ENCODE data around the gene PLCXD3. TPM values are rescaled to one million over a fixed set of nuclear protein-coding genes. Genes with fewer than 3 reads are reported as not detected.

The PLCXD3 gene
- polyA plus RNA-seq, 3 donors from 2014 or later, result not detected

DNA sequence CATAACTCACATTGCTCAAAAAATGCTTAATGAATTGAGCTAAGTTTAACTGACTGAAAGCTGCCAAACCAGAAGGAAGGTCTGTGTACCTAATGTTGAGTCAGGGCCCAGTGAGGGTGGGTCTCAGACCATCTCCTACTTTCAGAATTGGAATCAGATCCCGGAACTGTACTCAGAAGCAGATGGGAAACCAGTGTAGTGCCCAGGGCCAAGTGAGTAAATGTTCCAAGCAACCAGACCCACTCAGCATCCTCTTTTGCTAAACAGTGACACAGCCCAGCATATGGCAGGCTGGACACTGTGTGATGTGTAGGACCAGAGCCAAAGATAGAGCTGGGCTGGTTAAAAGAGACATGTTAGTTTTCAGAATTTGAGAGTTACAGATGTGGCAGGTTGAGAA lies 94.1 kb downstream of the PLCXD3 start:
- H3K4me3 Mint-ChIP-seq, result no peak overlapping the region
- peaks cover 0 to 5% (median 0%) of the 10 kb centered on the region in 6 donors for H3K9me3 Mint-ChIP-seq

DNA sequence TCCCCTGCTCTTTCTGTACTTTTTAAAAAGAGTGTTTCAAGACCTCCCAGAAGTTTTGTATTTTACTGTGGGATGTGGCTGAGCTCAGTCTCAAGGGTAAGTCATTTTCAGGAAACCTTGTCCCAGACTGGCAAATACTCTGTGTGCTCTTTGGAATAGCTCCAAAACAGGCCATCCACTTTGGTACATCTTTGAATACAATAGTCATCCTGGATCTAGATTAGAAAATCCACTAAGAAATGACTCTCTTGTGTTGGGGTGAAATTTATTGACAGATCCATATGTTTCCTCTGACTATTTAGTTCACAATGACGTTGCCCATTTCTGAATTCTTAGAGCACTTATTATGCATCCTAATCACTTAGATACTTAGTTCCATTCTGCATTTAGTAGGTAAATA lies 95.2 kb downstream of the PLCXD3 start:
- no peak for DNase-seq
- H3K36me3 Mint-ChIP-seq, result no peaks in the 10 kb centered on the region
- H3K9me3 Mint-ChIP-seq, result peaks cover 0 to 5% (median 0%) of the 10 kb centered on the region in 6 donors
- H3K27me3 Mint-ChIP-seq (ENCODE audit: low read depth in 3 of 3), result peaks cover 0 to 2% (median 0%) of the 10 kb centered on the region in 3 donors
- no peak overlapping the region for H3K4me3 Mint-ChIP-seq
- no peaks in the 10 kb centered on the region for H3K4me1 Mint-ChIP-seq
- H3K27ac Mint-ChIP-seq, result no peak overlapping the region

More for the DNA sequence above, 94.1 kb downstream of the PLCXD3 start:
- Mint-ChIP-seq H3K36me3 (no peaks in the 10 kb centered on the region), H3K4me1 (no peaks in the 10 kb centered on the region), H3K27ac (no peak overlapping the region), H3K27me3 (ENCODE audit: low read depth in 3 of 3) (peaks cover 0 to 2% (median 0%) of the 10 kb centered on the region in 3 donors)
- no peak for DNase-seq

DNA sequence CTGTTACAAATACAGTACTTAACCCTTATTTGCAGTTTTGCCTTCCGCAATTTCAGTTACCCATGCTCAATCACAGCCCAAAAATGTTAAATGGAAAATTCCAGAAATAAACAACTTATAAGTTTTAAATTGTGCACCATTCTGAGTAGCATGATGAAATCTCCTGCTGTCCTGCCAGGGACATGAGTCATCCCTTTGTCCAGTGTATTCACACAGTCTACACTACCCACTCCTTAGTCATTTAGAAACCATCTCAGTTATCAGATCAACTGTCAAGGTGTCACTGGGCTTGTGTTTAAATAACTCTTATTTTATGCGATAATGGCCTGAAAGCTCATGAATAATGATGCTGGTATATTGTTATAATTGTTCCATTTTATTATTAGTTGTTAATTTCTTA lies 95.8 kb downstream of the PLCXD3 start:
- Mint-ChIP-seq H3K27ac (no peak overlapping the region), H3K4me3 (no peak overlapping the region), H3K9me3 (peaks cover 0 to 5% (median 0%) of the 10 kb centered on the region in 6 donors), H3K27me3 (ENCODE audit: low read depth in 3 of 3) (peaks cover 0 to 2% (median 0%) of the 10 kb centered on the region in 3 donors), H3K4me1 (no peaks in the 10 kb centered on the region), H3K36me3 (no peaks in the 10 kb centered on the region)
- no peak for DNase-seq

DNA sequence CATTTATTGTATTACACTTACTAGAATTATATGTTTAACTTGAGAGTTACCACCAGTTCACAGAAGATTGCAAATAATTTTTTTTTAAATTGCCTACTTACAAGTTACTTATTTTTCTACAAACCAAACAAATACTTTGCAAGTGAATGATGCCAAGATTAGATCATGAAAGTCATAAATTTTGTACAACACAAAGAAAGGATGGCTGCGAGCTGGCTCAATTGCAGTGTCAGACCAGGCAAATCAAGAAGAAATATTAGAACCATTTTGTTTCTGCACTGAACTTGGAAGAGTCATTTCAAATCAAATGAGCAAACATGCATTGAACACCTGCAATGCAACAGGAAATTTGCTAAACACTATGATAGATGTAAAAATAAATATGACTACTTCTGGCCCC lies 97.3 kb downstream of the PLCXD3 start:
- H3K27ac Mint-ChIP-seq, result no peak overlapping the region
- H3K36me3 Mint-ChIP-seq, result no peaks in the 10 kb centered on the region
- no peak overlapping the region for H3K4me3 Mint-ChIP-seq
- peaks cover 0 to 2% (median 2%) of the 10 kb centered on the region in 3 donors for H3K27me3 Mint-ChIP-seq (ENCODE audit: low read depth in 3 of 3)
- H3K4me1 Mint-ChIP-seq, result no peaks in the 10 kb centered on the region
- peaks cover 0 to 5% (median 1%) of the 10 kb centered on the region in 6 donors for H3K9me3 Mint-ChIP-seq
- DNase-seq, result no peak

DNA sequence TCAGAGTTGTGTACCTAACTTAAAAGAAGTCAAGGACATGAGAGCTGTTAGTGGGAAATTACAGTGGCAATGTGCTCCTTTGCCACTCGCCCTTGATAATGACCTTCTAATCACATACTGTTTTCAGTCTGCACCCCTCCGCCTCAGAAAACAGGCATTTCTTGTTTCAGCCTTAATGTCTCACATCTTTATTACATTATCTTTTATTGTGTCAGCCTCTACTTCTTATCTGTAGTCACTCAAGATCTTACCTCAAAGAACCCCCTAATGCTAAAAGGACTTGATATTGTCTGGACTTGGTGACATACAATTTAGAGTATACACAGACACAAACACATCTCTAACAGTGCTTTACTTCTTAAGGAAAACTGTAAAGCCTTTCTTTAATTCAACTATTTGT lies 97.9 kb downstream of the PLCXD3 start:
- peaks cover 0 to 5% (median 1%) of the 10 kb centered on the region in 6 donors for H3K9me3 Mint-ChIP-seq
- H3K4me3 Mint-ChIP-seq, result no peak overlapping the region
- H3K4me1 Mint-ChIP-seq, result no peaks in the 10 kb centered on the region
- no peaks in the 10 kb centered on the region for H3K36me3 Mint-ChIP-seq
- DNase-seq, result no peak
- peaks cover 0 to 2% (median 2%) of the 10 kb centered on the region in 3 donors for H3K27me3 Mint-ChIP-seq (ENCODE audit: low read depth in 3 of 3)
- H3K27ac Mint-ChIP-seq, result no peak overlapping the region

DNA sequence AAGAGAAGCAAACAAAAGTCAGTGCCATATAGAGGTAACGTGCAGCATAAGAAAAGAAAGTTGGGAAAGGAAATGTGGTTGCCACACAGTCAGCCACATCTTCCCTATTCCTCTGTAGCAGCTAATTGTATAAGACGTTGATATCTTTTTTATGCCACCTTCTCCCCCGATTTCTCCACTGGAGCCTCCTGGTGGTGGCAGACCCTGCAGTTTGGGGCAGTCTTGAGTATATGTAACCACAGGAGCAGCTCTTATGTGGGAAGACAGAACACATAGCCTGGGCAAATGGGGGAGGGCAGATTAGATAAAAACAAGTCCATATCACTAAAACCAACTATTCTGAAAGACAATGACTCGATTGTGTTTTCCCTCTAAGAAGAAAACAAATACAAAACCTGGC lies 99.7 kb downstream of the PLCXD3 start:
- Mint-ChIP-seq H3K4me3 (no peak overlapping the region), H3K27ac (no peak overlapping the region), H3K27me3 (ENCODE audit: low read depth in 3 of 3) (peaks cover 0 to 2% (median 0%) of the 10 kb centered on the region in 3 donors), H3K36me3 (no peaks in the 10 kb centered on the region), H3K9me3 (peaks cover 0 to 6% (median 1%) of the 10 kb centered on the region in 6 donors), H3K4me1 (no peaks in the 10 kb centered on the region)
- no peak for DNase-seq

DNA sequence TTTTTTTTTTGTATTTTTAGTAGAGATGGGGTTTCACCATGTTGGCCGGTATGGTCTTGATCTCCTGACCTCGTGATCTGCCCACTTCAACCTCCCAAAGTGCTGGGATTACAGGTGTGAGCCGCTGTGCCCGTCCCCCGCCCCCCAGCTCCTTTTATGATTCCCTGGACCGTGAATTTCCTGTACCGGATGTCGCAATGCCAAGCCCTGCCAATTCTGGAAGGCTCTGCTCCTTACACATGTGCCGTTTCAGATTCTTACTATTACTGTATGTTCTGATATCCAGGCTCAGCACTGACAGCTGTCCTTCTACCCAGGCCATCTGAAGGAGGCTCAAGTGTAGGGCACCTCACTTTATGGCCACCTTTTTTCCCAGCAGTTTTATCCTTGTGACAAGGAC lies 100.1 kb downstream of the PLCXD3 start:
- no peak overlapping the region for H3K27ac Mint-ChIP-seq
- no peaks in the 10 kb centered on the region for H3K4me1 Mint-ChIP-seq
- H3K27me3 Mint-ChIP-seq (ENCODE audit: low read depth in 3 of 3), result peaks cover 0 to 2% (median 0%) of the 10 kb centered on the region in 3 donors
- no peak for DNase-seq
- peaks cover 0 to 6% (median 1%) of the 10 kb centered on the region in 6 donors for H3K9me3 Mint-ChIP-seq
- no peak overlapping the region for H3K4me3 Mint-ChIP-seq
- H3K36me3 Mint-ChIP-seq, result no peaks in the 10 kb centered on the region

DNA sequence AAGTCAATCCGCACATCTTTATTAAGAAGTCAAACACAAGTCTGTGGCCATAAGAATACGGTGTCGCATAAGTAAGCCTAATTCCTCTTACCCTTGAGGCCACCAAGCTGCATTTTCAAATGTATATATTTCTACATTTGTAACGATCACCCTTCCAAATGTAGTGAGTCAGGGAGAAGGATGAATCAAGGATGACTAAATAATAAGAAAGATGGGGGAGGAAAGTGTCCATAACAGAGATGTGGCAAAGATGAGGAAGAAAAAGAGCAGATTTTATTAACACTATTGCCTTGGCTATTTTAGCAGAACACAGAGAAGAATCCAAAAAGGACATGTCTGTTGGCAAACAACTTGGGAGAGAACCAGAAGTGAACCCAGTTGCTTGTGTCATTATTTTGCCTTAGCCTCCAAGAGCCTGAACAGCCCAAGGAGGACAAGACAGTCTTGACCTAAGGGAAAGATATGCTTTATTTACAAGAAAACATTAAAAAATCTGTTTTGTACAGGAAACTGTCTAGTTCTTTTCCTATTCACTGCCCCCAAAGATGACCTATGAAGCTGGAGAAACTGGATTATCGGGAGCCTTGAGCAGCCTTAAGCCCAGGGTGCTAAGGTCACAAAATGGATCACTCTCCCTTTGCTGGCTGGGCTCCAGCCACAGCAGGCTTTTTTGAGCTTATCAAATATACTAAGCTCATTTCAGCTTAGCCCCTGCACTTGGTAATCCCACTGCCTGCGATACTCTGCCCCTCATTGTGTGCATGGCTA lies 101.5 kb downstream of the PLCXD3 start:
- no peaks in the 10 kb centered on the region for H3K4me1 Mint-ChIP-seq
- H3K36me3 Mint-ChIP-seq, result no peaks in the 10 kb centered on the region

DNA sequence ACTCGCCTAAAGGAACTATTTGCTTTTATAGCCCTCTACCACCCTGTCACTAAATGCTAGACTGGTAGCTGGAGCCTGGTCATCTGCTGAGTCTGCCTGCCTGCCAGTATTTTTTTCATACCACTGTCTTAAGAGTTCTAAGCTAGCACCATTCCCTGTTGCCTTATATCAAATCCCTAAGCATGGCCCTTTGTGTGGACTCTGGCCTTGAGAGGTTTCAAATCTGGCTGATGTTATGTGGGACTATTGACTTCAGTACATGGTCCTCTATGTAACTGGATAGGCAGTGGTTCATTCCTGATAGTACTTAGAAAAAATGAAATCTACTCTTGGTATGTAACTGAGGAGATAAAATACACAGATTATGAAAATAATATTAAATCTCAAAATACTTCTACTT lies 103.5 kb downstream of the PLCXD3 start:
- no peak overlapping the region for H3K4me3 Mint-ChIP-seq
- DNase-seq, result no peak
- peaks cover 0 to 8% (median 2%) of the 10 kb centered on the region in 6 donors for H3K9me3 Mint-ChIP-seq
- no peaks in the 10 kb centered on the region for H3K4me1 Mint-ChIP-seq
- H3K27me3 Mint-ChIP-seq (ENCODE audit: low read depth in 3 of 3), result peaks cover 0 to 2% (median 0%) of the 10 kb centered on the region in 3 donors
- no peaks in the 10 kb centered on the region for H3K36me3 Mint-ChIP-seq
- no peak overlapping the region for H3K27ac Mint-ChIP-seq

More for the DNA sequence above, 101.5 kb downstream of the PLCXD3 start:
- Mint-ChIP-seq H3K4me3 (no peak overlapping the region), H3K9me3 (peaks cover 0 to 6% (median 2%) of the 10 kb centered on the region in 6 donors), H3K27ac (no peak overlapping the region), H3K27me3 (ENCODE audit: low read depth in 3 of 3) (peaks cover 0 to 2% (median 0%) of the 10 kb centered on the region in 3 donors)
- DNase-seq, result no peak

DNA sequence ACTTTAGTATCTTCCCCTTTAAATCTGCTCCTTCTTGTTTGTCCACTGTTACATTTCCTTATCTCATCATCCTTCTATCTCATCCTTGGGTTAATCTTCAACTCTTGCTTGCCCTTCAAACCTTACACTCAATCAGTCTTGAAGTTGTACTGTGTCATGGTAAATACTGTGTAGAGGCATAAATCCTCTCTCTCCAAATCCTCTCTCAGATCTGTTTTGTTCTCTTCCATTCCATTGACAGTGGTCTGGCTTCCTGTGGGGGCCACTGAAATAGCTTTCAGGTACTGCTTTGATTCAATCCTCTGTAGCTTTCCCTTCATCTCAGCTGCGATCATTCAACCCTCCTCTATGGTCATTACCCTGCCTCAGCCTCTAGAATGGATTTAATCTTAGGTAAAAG lies 104.0 kb downstream of the PLCXD3 start:
- Mint-ChIP-seq H3K4me1 (no peaks in the 10 kb centered on the region), H3K9me3 (peaks cover 0 to 8% (median 2%) of the 10 kb centered on the region in 6 donors), H3K27me3 (ENCODE audit: low read depth in 3 of 3) (peaks cover 0 to 2% (median 0%) of the 10 kb centered on the region in 3 donors), H3K36me3 (no peaks in the 10 kb centered on the region), H3K4me3 (no peak overlapping the region), H3K27ac (no peak overlapping the region)
- no peak for DNase-seq

DNA sequence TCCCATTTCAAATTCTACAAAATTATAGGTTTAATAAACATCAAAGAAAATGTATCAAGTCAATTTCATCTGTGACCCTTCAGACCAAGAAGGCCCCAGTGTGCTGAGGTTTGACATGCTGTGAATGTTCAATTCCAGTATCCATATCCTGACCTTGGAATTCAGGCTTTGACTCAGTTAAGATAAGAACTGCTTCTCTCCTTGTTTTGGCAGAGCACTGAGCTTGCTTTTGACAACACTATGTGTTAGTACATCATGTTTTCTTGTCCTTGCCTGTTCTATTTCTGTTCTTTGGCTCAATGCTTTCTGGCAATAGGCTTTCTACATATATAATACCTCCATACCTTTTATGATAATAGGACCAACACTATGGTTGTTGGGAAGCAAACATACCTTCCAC lies 105.6 kb downstream of the PLCXD3 start:
- DNase-seq, result no peak
- Mint-ChIP-seq H3K9me3 (peaks cover 0 to 10% (median 2%) of the 10 kb centered on the region in 6 donors), H3K36me3 (no peaks in the 10 kb centered on the region)

DNA sequence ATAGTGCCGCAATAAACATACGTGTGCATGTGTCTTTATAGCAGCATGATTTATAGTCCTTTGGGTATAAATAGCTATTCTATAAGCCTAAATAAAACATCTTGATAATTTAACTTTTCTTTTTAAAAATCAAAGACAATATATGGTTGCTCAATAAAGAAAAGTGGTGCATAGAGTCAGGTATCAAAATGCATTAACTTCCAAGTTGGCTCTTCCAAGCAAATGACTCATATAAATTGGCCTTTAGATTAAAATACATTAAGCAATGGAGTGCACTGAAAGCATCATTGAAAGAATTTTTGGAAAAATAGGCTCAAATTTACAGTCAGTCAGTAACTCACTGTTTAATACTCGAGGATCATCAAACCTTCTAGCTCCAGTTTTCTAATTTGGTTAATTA lies 106.6 kb downstream of the PLCXD3 start:
- Mint-ChIP-seq H3K27me3 (ENCODE audit: low read depth in 3 of 3) (no peaks in the 10 kb centered on the region), H3K36me3 (no peaks in the 10 kb centered on the region), H3K4me1 (no peaks in the 10 kb centered on the region), H3K9me3 (peaks cover 1 to 13% (median 3%) of the 10 kb centered on the region in 6 donors), H3K27ac (no peak overlapping the region), H3K4me3 (no peak overlapping the region)
- no peak for DNase-seq

More for the DNA sequence above, 105.6 kb downstream of the PLCXD3 start:
- Mint-ChIP-seq H3K4me1 (no peaks in the 10 kb centered on the region), H3K4me3 (no peak overlapping the region), H3K27me3 (ENCODE audit: low read depth in 3 of 3) (peaks cover 0 to 2% (median 0%) of the 10 kb centered on the region in 3 donors), H3K27ac (no peak overlapping the region)

DNA sequence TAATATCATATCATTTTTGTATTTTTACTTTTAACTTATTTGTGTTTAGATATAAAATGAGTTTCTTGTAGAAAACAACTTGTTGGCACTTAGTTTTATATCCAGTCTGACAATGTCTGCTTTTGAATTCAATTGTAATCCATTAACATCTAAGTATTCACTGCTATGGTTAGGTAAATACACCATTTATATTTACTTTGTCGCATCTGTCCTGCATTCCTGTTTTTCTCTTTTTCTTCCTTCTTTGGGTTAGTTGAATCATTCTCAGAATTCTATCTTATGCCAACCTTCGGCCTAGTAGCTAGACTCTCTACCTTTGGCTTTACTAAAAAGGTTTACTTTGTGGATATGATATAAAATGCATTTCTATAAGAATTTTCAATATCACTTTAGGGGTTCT lies 107.6 kb downstream of the PLCXD3 start:
- Mint-ChIP-seq H3K27ac (no peak overlapping the region), H3K4me3 (no peak overlapping the region), H3K9me3 (peaks cover 6 to 22% (median 9%) of the 10 kb centered on the region in 6 donors), H3K4me1 (no peaks in the 10 kb centered on the region), H3K36me3 (no peaks in the 10 kb centered on the region), H3K27me3 (ENCODE audit: low read depth in 3 of 3) (no peaks in the 10 kb centered on the region)
- no peak for DNase-seq

DNA sequence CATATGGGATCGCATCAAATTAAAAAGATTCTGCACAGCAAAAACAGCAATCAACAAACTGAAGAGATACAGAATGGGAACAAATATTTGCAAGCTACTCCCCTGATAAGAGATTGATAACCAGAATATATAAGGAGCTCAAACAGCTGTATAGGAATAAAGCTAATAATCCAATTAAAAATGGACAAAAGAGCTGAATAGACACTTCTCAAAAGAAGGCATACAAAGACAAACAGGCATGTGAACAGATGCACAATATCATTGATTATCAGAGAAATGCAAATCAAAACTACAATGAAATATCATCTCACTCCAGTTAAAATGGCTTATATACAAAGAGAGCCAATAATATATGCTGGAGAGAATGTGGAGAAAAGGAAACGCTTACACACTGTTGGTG lies 110.6 kb downstream of the PLCXD3 start:
- DNase-seq, result no peak

More for the DNA sequence above, 110.6 kb downstream of the PLCXD3 start:
- Mint-ChIP-seq H3K4me1 (no peaks in the 10 kb centered on the region), H3K27me3 (ENCODE audit: low read depth in 3 of 3) (no peaks in the 10 kb centered on the region), H3K27ac (no peak overlapping the region), H3K36me3 (no peaks in the 10 kb centered on the region), H3K4me3 (no peak overlapping the region), H3K9me3 (peaks cover 13 to 40% (median 18%) of the 10 kb centered on the region in 6 donors)
